ENCODE data around the gene GCGR.

- TF ChIP-seq RFX5 (IDR thresholded peaks at IDR 0.05; ENCODE audit: low read length) (no peak), FOXJ3 (CRISPR knock-in tag; IDR thresholded peaks at IDR 0.05) (no peak), MEF2A (IDR thresholded peaks at IDR 0.05; ENCODE audit: borderline replicate concordance, low read depth) (no peak), CTCF (IDR thresholded peaks at IDR 0.05) (no peak), EP300 (IDR thresholded peaks at IDR 0.05; ENCODE audit: borderline replicate concordance in 1 of 2, low read depth in 1 of 2, low read length in 1 of 2) (no peak), POLR2AphosphoS5 (IDR thresholded peaks at IDR 0.05; ENCODE audit: low read depth, low read length) (no peak), RAD21 (IDR thresholded peaks at IDR 0.05; ENCODE audit: low read length) (no peak), EZH2phosphoT487 (IDR thresholded peaks at IDR 0.05; ENCODE audit: borderline replicate concordance, low read depth) (no peak)
These were observed 40.4 kb downstream of the GCGR start for GRCh38 chr17:81844327-81844851.

Measured in SK-N-SH (cell line).